Measurements from ENCODE around the gene TRIM29. TPM values are rescaled to one million over a fixed set of nuclear protein-coding genes. Genes with fewer than 3 reads are reported as not detected.

The TRIM29 gene
- total RNA-seq, 1 experiment from 2014 or later: 38.5 TPM

- no peak for ATAC-seq
Measured at GRCh38 chr11:120131941-120132644, 5.8 kb downstream of the TRIM29 start.

DNA sequence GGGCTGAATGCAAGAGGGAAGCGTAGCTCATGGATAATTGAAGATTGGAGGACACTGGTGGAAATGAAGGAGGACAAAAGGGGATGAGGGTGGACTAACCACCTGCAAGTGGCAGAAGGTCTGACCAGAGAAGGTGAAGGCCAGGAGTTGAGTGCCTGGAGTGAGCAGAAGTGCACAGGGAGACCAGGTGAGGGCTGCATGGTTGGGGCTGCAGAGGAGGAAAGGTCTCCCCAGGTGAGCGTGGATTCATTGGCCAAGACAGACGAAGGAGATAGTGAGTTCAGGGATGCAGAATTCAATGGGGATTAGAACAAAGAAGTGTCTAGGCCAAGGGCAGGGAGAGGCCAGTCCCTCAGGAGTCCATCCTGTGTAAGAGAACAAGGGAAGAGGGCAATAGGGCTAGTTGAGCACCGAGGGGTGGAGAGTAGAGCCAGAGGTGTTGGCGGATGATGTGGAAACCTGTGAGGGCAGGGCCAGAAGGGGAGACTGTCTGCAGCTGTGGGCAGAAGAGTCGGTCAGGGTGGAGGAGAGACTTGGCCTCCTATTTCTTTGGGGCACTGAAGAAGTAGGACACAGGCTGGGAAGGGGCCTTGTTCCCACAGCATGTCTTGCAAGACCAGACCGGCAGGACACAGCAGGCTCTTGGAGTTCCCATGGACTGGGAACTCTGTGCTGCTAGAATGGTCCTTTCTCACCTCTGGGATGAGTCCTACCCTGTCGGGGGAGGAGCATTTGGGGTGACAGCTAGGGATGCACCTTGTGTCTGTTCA lies 6.7 kb downstream of the TRIM29 start:
- no peak overlapping the region for H3K4me2 ChIP-seq (ENCODE audit: low read length)
- no peaks in the 10 kb centered on the region for H3K79me2 ChIP-seq (ENCODE audit: low read length)
- no peak for TF ChIP-seq EZH2 (IDR thresholded peaks at IDR 0.05; ENCODE audit: low read length, unreplicated experiment)
- TF ChIP-seq EZH2phosphoT487 (IDR thresholded peaks at IDR 0.05; ENCODE audit: borderline replicate concordance, low read length): no peak
- TF ChIP-seq, protein P1, sequence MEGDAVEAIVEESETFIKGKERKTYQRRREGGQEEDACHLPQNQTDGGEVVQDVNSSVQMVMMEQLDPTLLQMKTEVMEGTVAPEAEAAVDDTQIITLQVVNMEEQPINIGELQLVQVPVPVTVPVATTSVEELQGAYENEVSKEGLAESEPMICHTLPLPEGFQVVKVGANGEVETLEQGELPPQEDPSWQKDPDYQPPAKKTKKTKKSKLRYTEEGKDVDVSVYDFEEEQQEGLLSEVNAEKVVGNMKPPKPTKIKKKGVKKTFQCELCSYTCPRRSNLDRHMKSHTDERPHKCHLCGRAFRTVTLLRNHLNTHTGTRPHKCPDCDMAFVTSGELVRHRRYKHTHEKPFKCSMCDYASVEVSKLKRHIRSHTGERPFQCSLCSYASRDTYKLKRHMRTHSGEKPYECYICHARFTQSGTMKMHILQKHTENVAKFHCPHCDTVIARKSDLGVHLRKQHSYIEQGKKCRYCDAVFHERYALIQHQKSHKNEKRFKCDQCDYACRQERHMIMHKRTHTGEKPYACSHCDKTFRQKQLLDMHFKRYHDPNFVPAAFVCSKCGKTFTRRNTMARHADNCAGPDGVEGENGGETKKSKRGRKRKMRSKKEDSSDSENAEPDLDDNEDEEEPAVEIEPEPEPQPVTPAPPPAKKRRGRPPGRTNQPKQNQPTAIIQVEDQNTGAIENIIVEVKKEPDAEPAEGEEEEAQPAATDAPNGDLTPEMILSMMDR (conservative IDR thresholded peaks at IDR 0.05; ENCODE audit: low read depth, low read length): no peak
- H3F3A ChIP-seq (ENCODE audit: low read length, unreplicated experiment): no peaks in the 10 kb centered on the region
- ATAC-seq (no peak), DNase-seq (no peak)
- H3K27me3 ChIP-seq (ENCODE audit: low read length): no peaks in the 10 kb centered on the region
- no peaks in the 10 kb centered on the region for H3K9me2 ChIP-seq (replicated peaks; ENCODE audit: low read length)
- H3K27ac ChIP-seq (ENCODE audit: low read length): no peak overlapping the region
- H3K9ac ChIP-seq (ENCODE audit: low read length): no peak overlapping the region
- POLR2A ChIA-PET (ENCODE audit: unreplicated experiment): no interaction called here
- no peak overlapping the region for H3K4me3 ChIP-seq (ENCODE audit: low read length)
- no peaks in the 10 kb centered on the region for H4K20me1 ChIP-seq (ENCODE audit: low read length)
- no peaks in the 10 kb centered on the region for H3K36me3 ChIP-seq (ENCODE audit: low read depth, low read length)
- H3K9me3 ChIP-seq (ENCODE audit: low read length): no peaks in the 10 kb centered on the region
- CTCF ChIA-PET: no interaction called here
- intact Hi-C loops (cut with micrococcal nuclease): no loop called here
- BruUV-seq (replicated peaks): no TSS peak
- peaks cover 24% of the 10 kb centered on the region for H3K4me1 ChIP-seq (ENCODE audit: insufficient read depth, low read length)
- no peak overlapping the region for H2AFZ ChIP-seq (ENCODE audit: low read length)

More at GRCh38 chr11:120131941-120132644, 5.8 kb downstream of the TRIM29 start:
- H3K9me3 ChIP-seq (ENCODE audit: low read length): no peaks in the 10 kb centered on the region
- ChIA-PET POLR2A (ENCODE audit: unreplicated experiment) (no interaction called here), CTCF (no interaction called here)
- H3K4me2 ChIP-seq (ENCODE audit: low read length): no peak overlapping the region
- H4K20me1 ChIP-seq (ENCODE audit: low read length): no peaks in the 10 kb centered on the region
- intact Hi-C loops (cut with micrococcal nuclease): no loop called here
- BruUV-seq (replicated peaks): no TSS peak
- TF ChIP-seq, protein P1 (conservative IDR thresholded peaks at IDR 0.05; ENCODE audit: low read depth, low read length): no peak
- TF ChIP-seq EZH2 (IDR thresholded peaks at IDR 0.05; ENCODE audit: low read length, unreplicated experiment) (no peak), EZH2phosphoT487 (IDR thresholded peaks at IDR 0.05; ENCODE audit: borderline replicate concordance, low read length) (no peak)
- no peaks in the 10 kb centered on the region for H3K9me2 ChIP-seq (replicated peaks; ENCODE audit: low read length)
- no peak overlapping the region for H3K9ac ChIP-seq (ENCODE audit: low read length)
- no peak overlapping the region for H3K27ac ChIP-seq (ENCODE audit: low read length)
- no peaks in the 10 kb centered on the region for H3K79me2 ChIP-seq (ENCODE audit: low read length)
- no peaks in the 10 kb centered on the region for H3K27me3 ChIP-seq (ENCODE audit: low read length)
- H3F3A ChIP-seq (ENCODE audit: low read length, unreplicated experiment): no peaks in the 10 kb centered on the region
- no peak overlapping the region for H3K4me3 ChIP-seq (ENCODE audit: low read length)
- H2AFZ ChIP-seq (ENCODE audit: low read length): no peak overlapping the region
- H3K36me3 ChIP-seq (ENCODE audit: low read depth, low read length): no peaks in the 10 kb centered on the region
- peaks cover 25% of the 10 kb centered on the region for H3K4me1 ChIP-seq (ENCODE audit: insufficient read depth, low read length)
- no peak for DNase-seq

Measured in PC-3 (cell line).